Measurements from ENCODE around the gene ERFL. TPM values are rescaled to one million over a fixed set of nuclear protein-coding genes. Genes with fewer than 3 reads are reported as not detected.

The ERFL gene
- total RNA-seq, 1 experiment from 2014 or later: 0.65 TPM

- no peaks in the 10 kb centered on the region for H4K20me1 ChIP-seq (ENCODE audit: insufficient read depth)
- CTCF ChIA-PET: no interaction called here
- no peak for DNase-seq
- no peak overlapping the region for H3K4me2 ChIP-seq
- no peak overlapping the region for H2AFZ ChIP-seq
- POLR2A ChIA-PET (ENCODE audit: unreplicated experiment): no interaction called here
- no peaks in the 10 kb centered on the region for H3K9me2 ChIP-seq (ENCODE audit: insufficient read depth)
- BruUV-seq (replicated peaks): no TSS peak
- H3K79me2 ChIP-seq (ENCODE audit: low read depth): no peaks in the 10 kb centered on the region
- H3K9me3 ChIP-seq (ENCODE audit: insufficient read depth, low read depth): no peaks in the 10 kb centered on the region
- intact Hi-C loops (cut with micrococcal nuclease; ENCODE audit: unreplicated experiment): no loop called here
- H3K27ac ChIP-seq: no peak overlapping the region
- H3K36me3 ChIP-seq (ENCODE audit: low read depth): no peaks in the 10 kb centered on the region
- H3K27me3 ChIP-seq (ENCODE audit: insufficient read depth, low read depth): peaks cover 39% of the 10 kb centered on the region
- TF ChIP-seq EZH2 (IDR thresholded peaks at IDR 0.05; ENCODE audit: low read depth) (no peak), CTCF (conservative IDR thresholded peaks at IDR 0.05) (no peak)
- H3K4me1 ChIP-seq (replicated peaks; ENCODE audit: insufficient read depth): no peaks in the 10 kb centered on the region
- H3F3A ChIP-seq (ENCODE audit: insufficient read depth, low read depth): peaks cover 17% of the 10 kb centered on the region; the same call in 1 of the 2 replicates
- H3K4me3 ChIP-seq: no peak overlapping the region
Observed at GRCh38 chr19:41913538-41914423, 14.5 kb downstream of the ERFL start.

- Histone ChIP-seq H3F3A (ENCODE audit: insufficient read depth, low read depth) (peaks cover 15% of the 10 kb centered on the region; the same call in 1 of the 2 replicates), H3K36me3 (ENCODE audit: low read depth) (no peaks in the 10 kb centered on the region), H3K9me3 (ENCODE audit: insufficient read depth, low read depth) (no peaks in the 10 kb centered on the region), H3K4me1 (replicated peaks; ENCODE audit: insufficient read depth) (no peaks in the 10 kb centered on the region), H2AFZ (no peak overlapping the region), H3K4me3 (no peak overlapping the region), H3K27me3 (ENCODE audit: insufficient read depth, low read depth) (peaks cover 39% of the 10 kb centered on the region), H3K27ac (no peak overlapping the region), H3K79me2 (ENCODE audit: low read depth) (no peaks in the 10 kb centered on the region), H3K4me2 (no peak overlapping the region), H3K9me2 (ENCODE audit: insufficient read depth) (no peaks in the 10 kb centered on the region), H4K20me1 (ENCODE audit: insufficient read depth) (no peaks in the 10 kb centered on the region)
- ChIA-PET POLR2A (ENCODE audit: unreplicated experiment) (no interaction called here), CTCF (no interaction called here)
- BruUV-seq (replicated peaks): no TSS peak
- intact Hi-C loops (cut with micrococcal nuclease; ENCODE audit: unreplicated experiment): no loop called here
- TF ChIP-seq EZH2 (IDR thresholded peaks at IDR 0.05; ENCODE audit: low read depth): no peak
- no peak for TF ChIP-seq CTCF (conservative IDR thresholded peaks at IDR 0.05)
- DNase-seq: no peak
Observed at GRCh38 chr19:41912899-41913537, 15.2 kb downstream of the ERFL start.

DNA sequence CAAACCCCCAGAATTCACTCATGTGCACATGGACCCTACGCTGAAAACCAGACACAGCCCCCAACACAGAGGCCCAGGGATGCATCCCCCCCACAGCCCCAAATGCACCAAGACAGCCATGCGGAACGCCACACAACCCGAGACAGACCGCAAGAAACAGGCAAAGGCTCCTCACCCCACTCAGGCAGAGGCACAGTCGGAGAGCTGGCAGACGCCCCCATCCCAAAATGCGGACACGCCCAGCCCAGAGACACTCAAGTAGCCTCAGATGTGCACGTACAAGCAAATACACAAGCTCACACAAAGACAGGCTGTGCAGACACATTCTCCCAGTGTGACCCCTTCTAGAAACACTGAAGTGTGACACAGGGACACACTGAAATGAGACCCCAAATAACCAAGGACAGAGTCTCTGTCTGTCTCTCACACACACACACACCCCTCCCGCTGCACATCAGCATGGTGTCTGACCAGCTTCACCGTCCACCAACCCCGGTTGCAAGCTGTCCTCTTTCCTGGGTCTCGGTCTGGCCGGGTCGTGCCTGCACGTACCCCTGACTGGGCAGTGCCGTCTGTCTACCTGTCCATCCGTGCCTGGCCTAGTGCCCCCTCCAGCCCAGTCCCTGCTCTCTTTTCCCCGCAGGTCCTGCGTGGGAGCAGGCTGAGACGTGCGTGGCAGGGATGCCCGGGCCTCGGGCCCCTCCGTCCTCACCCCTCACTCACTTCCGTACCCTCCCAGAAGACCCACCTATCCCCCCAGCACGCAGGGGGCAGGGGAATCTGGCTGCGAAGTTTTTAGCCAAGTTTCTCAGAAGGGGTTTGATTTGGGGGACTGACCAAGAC, 16.1 kb downstream of the ERFL start:
- CTCF ChIA-PET: no interaction called here

More for the DNA sequence above, 16.1 kb downstream of the ERFL start:
- POLR2A ChIA-PET (ENCODE audit: unreplicated experiment): interaction anchor here (0.7 kb wide), 1 partner anchor 34 kb away, joined by 7 read pairs; no protein-coding TSS in a partner anchor
- Histone ChIP-seq H2AFZ (no peak overlapping the region), H3K9me2 (ENCODE audit: insufficient read depth) (no peaks in the 10 kb centered on the region), H3K27ac (no peak overlapping the region), H3K27me3 (ENCODE audit: insufficient read depth, low read depth) (peaks cover 39% of the 10 kb centered on the region), H3K4me2 (no peak overlapping the region), H3K9me3 (ENCODE audit: insufficient read depth, low read depth) (no peaks in the 10 kb centered on the region), H3K4me3 (no peak overlapping the region), H3K79me2 (ENCODE audit: low read depth) (no peaks in the 10 kb centered on the region), H3F3A (ENCODE audit: insufficient read depth, low read depth) (peaks cover 15% of the 10 kb centered on the region; the same call in 1 of the 2 replicates), H4K20me1 (ENCODE audit: insufficient read depth) (no peaks in the 10 kb centered on the region), H3K4me1 (replicated peaks; ENCODE audit: insufficient read depth) (no peaks in the 10 kb centered on the region), H3K36me3 (ENCODE audit: low read depth) (no peaks in the 10 kb centered on the region)
- BruUV-seq (replicated peaks): no TSS peak
- no peak for DNase-seq
- intact Hi-C loops (cut with micrococcal nuclease; ENCODE audit: unreplicated experiment): no loop called here
- TF ChIP-seq CTCF (conservative IDR thresholded peaks at IDR 0.05) (no peak), EZH2 (IDR thresholded peaks at IDR 0.05; ENCODE audit: low read depth) (no peak)
